Natural killer cell (primary cell): ENCODE measurements around the gene THAP5. TPM values are rescaled to one million over a fixed set of nuclear protein-coding genes. Genes with fewer than 3 reads are reported as not detected.

ENCODE experiments used
- ATAC-seq, 3 donors: fragments of 150-1000 bp in 2 of 3; fragments of 200-7000 bp in 1 of 3; cut with Tn5 transposase; 1 replicate in 1 of 3; 2 replicates in 2 of 3; pipeline ENCODE4 v1.10.0; 2021; ENCODE audit warnings: mild to moderate bottlenecking in 2 of 3, moderate library complexity in 2 of 3
- DNase-seq, 2 donors: peaks; one replicate each; pipeline versions ENCODE4 v3.0.0 to v3.0.0-alpha.2; 2013 to 2021; ENCODE audit warnings: mixed read lengths in 1 of 2
- H3K27ac ChIP-seq: one replicate; pipeline ENCODE4 v1.5.1; 2013; ENCODE audit warnings: mild to moderate bottlenecking, low read length
- H3K27me3 ChIP-seq: one replicate; pipeline ENCODE4 v1.6.1; 2013; ENCODE audit warnings: low read length; ENCODE audit not compliant: control insufficient read depth, insufficient read depth
- H3K36me3 ChIP-seq: one replicate; pipeline ENCODE4 v1.6.1; 2013; ENCODE audit warnings: low read length; ENCODE audit not compliant: control insufficient read depth, insufficient read depth
- H3K4me1 ChIP-seq: one replicate; pipeline ENCODE4 v1.6.1; 2013; ENCODE audit warnings: low read length; ENCODE audit not compliant: control insufficient read depth, insufficient read depth
- H3K4me3 ChIP-seq: one replicate; pipeline ENCODE4 v1.5.1; 2013; ENCODE audit warnings: low read length
- H3K9me3 ChIP-seq: one replicate; pipeline ENCODE4 v1.6.1; 2013; ENCODE audit warnings: low read length; ENCODE audit not compliant: control insufficient read depth, insufficient read depth
- H3K27ac Mint-ChIP-seq, 2 donors: one replicate each; pipeline ENCODE4 v1.8.0; 2022; ENCODE audit warnings: mild to moderate bottlenecking in 2 of 2, mixed read lengths in 2 of 2, moderate library complexity in 1 of 2
- H3K27me3 Mint-ChIP-seq, 2 donors: one replicate each; pipeline ENCODE4 v1.8.0; 2022; ENCODE audit warnings: low read depth in 2 of 2, mixed read lengths in 2 of 2
- H3K36me3 Mint-ChIP-seq: one replicate; pipeline ENCODE4 v1.8.0; 2022; ENCODE audit warnings: mixed read lengths
- H3K4me1 Mint-ChIP-seq, 2 donors: one replicate each; pipeline ENCODE4 v1.8.0; 2022; ENCODE audit warnings: mixed read lengths in 2 of 2
- H3K4me3 Mint-ChIP-seq: one replicate; pipeline ENCODE4 v1.8.0; 2022; ENCODE audit warnings: mild to moderate bottlenecking, moderate library complexity, mixed read lengths
- H3K9me3 Mint-ChIP-seq, 2 donors: one replicate each; pipeline ENCODE4 v1.8.0; 2022; ENCODE audit warnings: mixed read lengths in 2 of 2
- WGBS: methylation state at CpG from one replicate; pipeline ENCODE4 v1.1.7; 2013; ENCODE audit warnings: missing lambda C conversion rate; ENCODE audit not compliant: insufficient coverage; 5-methylcytosine and 5-hydroxymethylcytosine counted together
- intact Hi-C: fragments of 100-400 bp; cut with micrococcal nuclease; formaldehyde crosslinking; loops from one replicate; pipeline ENCODE4 v1.14.2; 2022
- total RNA-seq, 4 donors: library from RNA; stranded (reverse); fragments of 120-200 nt in 1 of 4; gene quantifications; one replicate each; pipeline versions ENCODE4 v1.2.3 to v1.2.4, GENCODE V29; 2013 to 2022
- TF ChIP-seq, protein P1 (sequence below): fragments of 200-600 bp; IDR thresholded peaks from one replicate; pipeline ENCODE4 v1.8.0; 2022; ENCODE audit warnings: antibody characterized with exemption

The THAP5 gene
- total RNA-seq, 3 donors from 2014 or later (not counting 1 experiment from before 2014, with no cell fraction given), result 13.8 to 21.0 (median 19.1) TPM

GRCh38 chr7:108589874-108590273, 20.4 kb upstream of the THAP5 start:
- 67% methylated on average over 1 of the region's 1 CpG for WGBS
- Mint-ChIP-seq H3K27me3 (peaks cover 5 to 14% of the 10 kb centered on the region in 2 donors), H3K27ac (no peak overlapping the region), H3K36me3 (no peaks in the 10 kb centered on the region), H3K4me3 (no peak overlapping the region), H3K9me3 (no peaks in the 10 kb centered on the region), H3K4me1 (no peaks in the 10 kb centered on the region)
- no peaks in the 10 kb centered on the region for H3K36me3 ChIP-seq
- intact Hi-C loops, result no loop called here
- H3K9me3 ChIP-seq, result no peaks in the 10 kb centered on the region
- no peak overlapping the region for H3K4me3 ChIP-seq
- no peaks in the 10 kb centered on the region for H3K4me1 ChIP-seq
- DNase-seq (no peak), ATAC-seq (no peak)
- TF ChIP-seq, protein P1, sequence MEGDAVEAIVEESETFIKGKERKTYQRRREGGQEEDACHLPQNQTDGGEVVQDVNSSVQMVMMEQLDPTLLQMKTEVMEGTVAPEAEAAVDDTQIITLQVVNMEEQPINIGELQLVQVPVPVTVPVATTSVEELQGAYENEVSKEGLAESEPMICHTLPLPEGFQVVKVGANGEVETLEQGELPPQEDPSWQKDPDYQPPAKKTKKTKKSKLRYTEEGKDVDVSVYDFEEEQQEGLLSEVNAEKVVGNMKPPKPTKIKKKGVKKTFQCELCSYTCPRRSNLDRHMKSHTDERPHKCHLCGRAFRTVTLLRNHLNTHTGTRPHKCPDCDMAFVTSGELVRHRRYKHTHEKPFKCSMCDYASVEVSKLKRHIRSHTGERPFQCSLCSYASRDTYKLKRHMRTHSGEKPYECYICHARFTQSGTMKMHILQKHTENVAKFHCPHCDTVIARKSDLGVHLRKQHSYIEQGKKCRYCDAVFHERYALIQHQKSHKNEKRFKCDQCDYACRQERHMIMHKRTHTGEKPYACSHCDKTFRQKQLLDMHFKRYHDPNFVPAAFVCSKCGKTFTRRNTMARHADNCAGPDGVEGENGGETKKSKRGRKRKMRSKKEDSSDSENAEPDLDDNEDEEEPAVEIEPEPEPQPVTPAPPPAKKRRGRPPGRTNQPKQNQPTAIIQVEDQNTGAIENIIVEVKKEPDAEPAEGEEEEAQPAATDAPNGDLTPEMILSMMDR, result no peak
- H3K27me3 ChIP-seq, result no peaks in the 10 kb centered on the region
- no peak overlapping the region for H3K27ac ChIP-seq

GRCh38 chr7:108589199-108589598, 19.7 kb upstream of the THAP5 start:
- intact Hi-C loops, result no loop called here
- H3K27ac ChIP-seq, result no peak overlapping the region
- ATAC-seq (no peak), DNase-seq (no peak)
- no peaks in the 10 kb centered on the region for H3K4me1 ChIP-seq
- no peaks in the 10 kb centered on the region for H3K9me3 ChIP-seq
- TF ChIP-seq, protein P1, result no peak
- Mint-ChIP-seq H3K27ac (no peak overlapping the region), H3K9me3 (no peaks in the 10 kb centered on the region), H3K27me3 (peaks cover 5 to 14% of the 10 kb centered on the region in 2 donors), H3K36me3 (no peaks in the 10 kb centered on the region), H3K4me1 (no peaks in the 10 kb centered on the region), H3K4me3 (no peak overlapping the region)
- no peak overlapping the region for H3K4me3 ChIP-seq
- H3K36me3 ChIP-seq, result no peaks in the 10 kb centered on the region
- H3K27me3 ChIP-seq, result no peaks in the 10 kb centered on the region

GRCh38 chr7:108586274-108586710, 16.8 kb upstream of the THAP5 start:
- Histone ChIP-seq H3K9me3 (no peaks in the 10 kb centered on the region), H3K4me3 (no peak overlapping the region), H3K36me3 (no peaks in the 10 kb centered on the region), H3K27ac (no peak overlapping the region), H3K27me3 (no peaks in the 10 kb centered on the region), H3K4me1 (no peaks in the 10 kb centered on the region)
- intact Hi-C loops, result no loop called here
- ATAC-seq, result no peak
- H3K4me3 Mint-ChIP-seq, result no peak overlapping the region
- H3K9me3 Mint-ChIP-seq, result no peaks in the 10 kb centered on the region
- DNase-seq, result no peak
- H3K36me3 Mint-ChIP-seq, result no peaks in the 10 kb centered on the region
- WGBS, result 61% methylated on average over 2 of the region's 3 CpGs
- H3K27me3 Mint-ChIP-seq, result peaks cover 5 to 14% of the 10 kb centered on the region in 2 donors
- H3K27ac Mint-ChIP-seq, result no peak overlapping the region
- no peaks in the 10 kb centered on the region for H3K4me1 Mint-ChIP-seq
- TF ChIP-seq, protein P1, result no peak

- peaks cover 5 to 14% of the 10 kb centered on the region in 2 donors for H3K27me3 Mint-ChIP-seq
- H3K27ac Mint-ChIP-seq, result no peak overlapping the region
Measured at GRCh38 chr7:108585843-108586242, 16.3 kb upstream of the THAP5 start.

More at GRCh38 chr7:108585843-108586242, 16.3 kb upstream of the THAP5 start:
- 98% methylated on average over 2 of the region's 2 CpGs for WGBS
- no peaks in the 10 kb centered on the region for H3K36me3 Mint-ChIP-seq
- TF ChIP-seq, protein P1, result no peak
- DNase-seq (no peak), ATAC-seq (no peak)
- Histone ChIP-seq H3K4me3 (no peak overlapping the region), H3K27me3 (no peaks in the 10 kb centered on the region), H3K4me1 (no peaks in the 10 kb centered on the region), H3K27ac (no peak overlapping the region), H3K36me3 (no peaks in the 10 kb centered on the region), H3K9me3 (no peaks in the 10 kb centered on the region)
- no peaks in the 10 kb centered on the region for H3K9me3 Mint-ChIP-seq
- H3K4me3 Mint-ChIP-seq, result no peak overlapping the region
- no peaks in the 10 kb centered on the region for H3K4me1 Mint-ChIP-seq
- intact Hi-C loops, result no loop called here
